Stomach (tissue), 4 donors: ENCODE measurements around the gene DHRSX.

ENCODE experiments used
- EP300 ChIP-seq: sonication (generic); formaldehyde crosslinking; IDR thresholded peaks from one replicate; pipeline ENCODE4 v1.6.1; 2017; ENCODE audit warnings: antibody characterized with exemption
- POLR2A ChIP-seq, 4 donors: fragments of 450-650 bp; IDR thresholded peaks; one replicate each; pipeline ENCODE4 v1.6.1; 2016; ENCODE audit warnings: antibody characterized with exemption in 4 of 4, control low read depth in 2 of 4, mild to moderate bottlenecking in 1 of 4, moderate library complexity in 1 of 4
- TF ChIP-seq, protein P1 (sequence below), 7 experiments: fragments of 450-650 bp in 4 of 7; fragments of 200-600 bp in 3 of 7; sonication (generic) in 3 of 7; IDR thresholded peaks; one replicate each; pipeline ENCODE4 v1.5.1; 2016 to 2019; ENCODE audit warnings: antibody characterized with exemption in 7 of 7, control low read depth in 2 of 7, mild to moderate bottlenecking in 1 of 7

DNA sequence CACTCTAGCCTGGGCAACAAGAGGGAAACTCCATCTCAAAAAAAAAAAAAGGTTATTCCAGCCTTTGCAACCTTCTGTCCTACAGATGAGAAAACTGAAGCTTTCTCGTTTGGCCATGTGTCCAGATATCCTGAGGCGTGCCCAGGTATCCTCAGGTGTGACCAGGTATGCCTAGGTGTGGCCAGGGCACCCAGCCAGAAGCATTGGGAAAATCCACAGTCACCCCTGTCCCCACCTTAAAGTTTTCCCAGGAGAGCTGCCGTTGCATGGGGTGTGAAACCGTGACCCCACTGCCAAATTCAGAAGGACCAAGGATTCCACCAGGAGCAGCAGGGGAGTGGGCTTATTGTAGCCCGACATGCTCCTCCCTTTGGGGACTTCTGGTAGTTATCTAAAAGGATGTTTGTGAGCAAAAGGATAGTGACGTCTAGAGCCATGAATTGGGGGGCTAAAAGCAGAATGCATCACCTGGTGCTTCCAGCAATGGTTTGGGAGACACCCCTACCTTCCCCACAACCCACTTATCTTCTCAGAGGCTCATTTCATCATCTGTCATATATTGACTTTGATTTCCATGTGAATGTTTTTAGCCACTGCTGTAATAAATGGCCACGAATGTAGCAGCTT, 4.0 kb upstream of the DHRSX start:
- TF ChIP-seq, protein P1, sequence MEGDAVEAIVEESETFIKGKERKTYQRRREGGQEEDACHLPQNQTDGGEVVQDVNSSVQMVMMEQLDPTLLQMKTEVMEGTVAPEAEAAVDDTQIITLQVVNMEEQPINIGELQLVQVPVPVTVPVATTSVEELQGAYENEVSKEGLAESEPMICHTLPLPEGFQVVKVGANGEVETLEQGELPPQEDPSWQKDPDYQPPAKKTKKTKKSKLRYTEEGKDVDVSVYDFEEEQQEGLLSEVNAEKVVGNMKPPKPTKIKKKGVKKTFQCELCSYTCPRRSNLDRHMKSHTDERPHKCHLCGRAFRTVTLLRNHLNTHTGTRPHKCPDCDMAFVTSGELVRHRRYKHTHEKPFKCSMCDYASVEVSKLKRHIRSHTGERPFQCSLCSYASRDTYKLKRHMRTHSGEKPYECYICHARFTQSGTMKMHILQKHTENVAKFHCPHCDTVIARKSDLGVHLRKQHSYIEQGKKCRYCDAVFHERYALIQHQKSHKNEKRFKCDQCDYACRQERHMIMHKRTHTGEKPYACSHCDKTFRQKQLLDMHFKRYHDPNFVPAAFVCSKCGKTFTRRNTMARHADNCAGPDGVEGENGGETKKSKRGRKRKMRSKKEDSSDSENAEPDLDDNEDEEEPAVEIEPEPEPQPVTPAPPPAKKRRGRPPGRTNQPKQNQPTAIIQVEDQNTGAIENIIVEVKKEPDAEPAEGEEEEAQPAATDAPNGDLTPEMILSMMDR (IDR thresholded peaks at IDR 0.05), result no peak
- no peak for TF ChIP-seq POLR2A (IDR thresholded peaks at IDR 0.05)
- no peak for TF ChIP-seq EP300
